OCI-LY7 (cell line): ENCODE measurements around the gene MSANTD1. TPM values are rescaled to one million over a fixed set of nuclear protein-coding genes. Genes with fewer than 3 reads are reported as not detected.

Experiments used
- BruUV-seq: library from RNA; stranded (reverse); fragments of 400-500 nt; replicated peaks from 2 replicates; lab custom pipeline; 2021; lab: Mats Ljungman, UMichigan
- CTCF ChIA-PET: fragments of 300-600 bp; sonication (Branson Sonifier 250); formaldehyde crosslinking; loops from one replicate; lab custom pipeline; 2022; ENCODE audit warnings: antibody characterized with exemption; ENCODE audit not compliant: unreplicated experiment; lab: Charles Lee
- POLR2A ChIA-PET: fragments of 300-600 bp; sonication (Branson Sonifier 250); formaldehyde crosslinking; loops from one replicate; lab custom pipeline; 2022; ENCODE audit warnings: antibody characterized with exemption; lab: Charles Lee
- DNase-seq: peaks from one replicate; pipeline ENCODE4 v3.0.0-alpha.2; 2015; ENCODE audit warnings: low spot score
- H2AFZ ChIP-seq: fragments of 200-600 bp; sonication (generic), shearing (Covaris generic); 2 replicates; pipeline ENCODE4 v1.6.1; 2014; ENCODE audit warnings: mild to moderate bottlenecking, antibody characterized with exemption, low read length, moderate library complexity
- H3K27ac ChIP-seq: fragments of 200-600 bp; sonication (generic); 2 replicates; pipeline ENCODE4 v1.5.1; 2014; ENCODE audit warnings: mixed run types, low read depth, mild to moderate bottlenecking, moderate library complexity, low read length, inconsistent platforms; ENCODE audit not compliant: poor library complexity, severe bottlenecking
- H3K36me3 ChIP-seq: fragments of 200-600 bp; sonication (generic); 2 replicates; pipeline ENCODE4 v1.6.1; 2014; ENCODE audit warnings: mild to moderate bottlenecking, antibody characterized with exemption, low read length, moderate library complexity, mixed read lengths; ENCODE audit not compliant: insufficient read depth
- H3K4me1 ChIP-seq: fragments of 200-600 bp; sonication (generic); 2 replicates; pipeline ENCODE4 v1.5.1; 2014; ENCODE audit warnings: mild to moderate bottlenecking, low read length; ENCODE audit not compliant: insufficient read depth, poor library complexity, severe bottlenecking
- H3K4me2 ChIP-seq: fragments of 200-600 bp; sonication (generic); 2 replicates; pipeline ENCODE4 v1.6.1; 2014; ENCODE audit warnings: mild to moderate bottlenecking, low read length
- H3K4me3 ChIP-seq: fragments of 200-600 bp; sonication (generic); 2 replicates; pipeline ENCODE4 v1.5.1; 2014; ENCODE audit warnings: mild to moderate bottlenecking, low read depth, low read length; ENCODE audit not compliant: poor library complexity, severe bottlenecking
- H3K79me2 ChIP-seq: fragments of 200-600 bp; sonication (generic); 2 replicates; pipeline ENCODE4 v1.6.1; 2016; ENCODE audit warnings: low read depth, mild to moderate bottlenecking, low read length, moderate library complexity, mixed read lengths; ENCODE audit not compliant: insufficient read depth
- H3K9me2 ChIP-seq: fragments of 200-600 bp; sonication (generic); 2 replicates; pipeline ENCODE4 v1.6.1; 2016; ENCODE audit warnings: mild to moderate bottlenecking, low read length, mixed read lengths; ENCODE audit not compliant: insufficient read depth
- H3K9me3 ChIP-seq: fragments of 200-600 bp; sonication (generic); 2 replicates; pipeline ENCODE4 v1.6.1; 2014; ENCODE audit warnings: mild to moderate bottlenecking, mixed run types, low read length, mixed read lengths
- H4K20me1 ChIP-seq: fragments of 200-600 bp; sonication (generic); 2 replicates; pipeline ENCODE4 v1.6.1; 2014; ENCODE audit warnings: mild to moderate bottlenecking, antibody characterized with exemption, low read length, moderate library complexity, mixed read lengths; ENCODE audit not compliant: insufficient read depth
- EZH2phosphoT487 ChIP-seq: fragments of 200-600 bp; sonication (generic); IDR thresholded peaks from 2 replicates; pipeline ENCODE4 v1.6.1; 2018; ENCODE audit warnings: low read depth, borderline replicate concordance, mild to moderate bottlenecking, mixed run types, antibody characterized with exemption, low read length, moderate library complexity, mixed read lengths
- intact Hi-C: fragments of 100-400 bp; cut with micrococcal nuclease; formaldehyde crosslinking; loops from one replicate; pipeline ENCODE4 v1.10.0; 2022; ENCODE audit not compliant: unreplicated experiment
- total RNA-seq, 2 experiments: library from RNA; depleted of rRNA in 1 of 2; stranded (reverse); fragments of >200 nt in 1 of 2; shearing (Covaris generic) in 1 of 2; gene quantifications; 2 replicates each; pipeline ENCODE4 v1.2.3, GENCODE V29; 2014 to 2022
- TF ChIP-seq, protein P1 (sequence below): fragments of 200-600 bp; sonication (generic); conservative IDR thresholded peaks from 2 replicates; pipeline ENCODE4 v1.5.1; 2014; ENCODE audit warnings: mild to moderate bottlenecking, antibody characterized with exemption, low read length, moderate library complexity, mixed read lengths

The MSANTD1 gene
- total RNA-seq, 2 experiments from 2014 or later, result 0.13 to 1.0 TPM

- no peak overlapping the region for H3K4me3 ChIP-seq
- H3K9me3 ChIP-seq, result no peaks in the 10 kb centered on the region; the same call in 1 of the 2 replicates
- no peaks in the 10 kb centered on the region for H3K79me2 ChIP-seq
- no peak overlapping the region for H3K4me2 ChIP-seq
- no peaks in the 10 kb centered on the region for H3K9me2 ChIP-seq
- no peaks in the 10 kb centered on the region for H3K4me1 ChIP-seq
- ChIA-PET CTCF (no interaction called here), POLR2A (no interaction called here)
- H3K27ac ChIP-seq, result no peak overlapping the region
- H4K20me1 ChIP-seq, result no peaks in the 10 kb centered on the region
- TF ChIP-seq EZH2phosphoT487, result no peak
- TF ChIP-seq, protein P1, sequence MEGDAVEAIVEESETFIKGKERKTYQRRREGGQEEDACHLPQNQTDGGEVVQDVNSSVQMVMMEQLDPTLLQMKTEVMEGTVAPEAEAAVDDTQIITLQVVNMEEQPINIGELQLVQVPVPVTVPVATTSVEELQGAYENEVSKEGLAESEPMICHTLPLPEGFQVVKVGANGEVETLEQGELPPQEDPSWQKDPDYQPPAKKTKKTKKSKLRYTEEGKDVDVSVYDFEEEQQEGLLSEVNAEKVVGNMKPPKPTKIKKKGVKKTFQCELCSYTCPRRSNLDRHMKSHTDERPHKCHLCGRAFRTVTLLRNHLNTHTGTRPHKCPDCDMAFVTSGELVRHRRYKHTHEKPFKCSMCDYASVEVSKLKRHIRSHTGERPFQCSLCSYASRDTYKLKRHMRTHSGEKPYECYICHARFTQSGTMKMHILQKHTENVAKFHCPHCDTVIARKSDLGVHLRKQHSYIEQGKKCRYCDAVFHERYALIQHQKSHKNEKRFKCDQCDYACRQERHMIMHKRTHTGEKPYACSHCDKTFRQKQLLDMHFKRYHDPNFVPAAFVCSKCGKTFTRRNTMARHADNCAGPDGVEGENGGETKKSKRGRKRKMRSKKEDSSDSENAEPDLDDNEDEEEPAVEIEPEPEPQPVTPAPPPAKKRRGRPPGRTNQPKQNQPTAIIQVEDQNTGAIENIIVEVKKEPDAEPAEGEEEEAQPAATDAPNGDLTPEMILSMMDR, result no peak
- no peak for DNase-seq
- intact Hi-C loops, result no loop called here
- H2AFZ ChIP-seq, result no peak overlapping the region
- no peaks in the 10 kb centered on the region for H3K36me3 ChIP-seq
- BruUV-seq, result no TSS peak
Observed at GRCh38 chr4:3280466-3280865, 31.5 kb downstream of the MSANTD1 start.

DNA sequence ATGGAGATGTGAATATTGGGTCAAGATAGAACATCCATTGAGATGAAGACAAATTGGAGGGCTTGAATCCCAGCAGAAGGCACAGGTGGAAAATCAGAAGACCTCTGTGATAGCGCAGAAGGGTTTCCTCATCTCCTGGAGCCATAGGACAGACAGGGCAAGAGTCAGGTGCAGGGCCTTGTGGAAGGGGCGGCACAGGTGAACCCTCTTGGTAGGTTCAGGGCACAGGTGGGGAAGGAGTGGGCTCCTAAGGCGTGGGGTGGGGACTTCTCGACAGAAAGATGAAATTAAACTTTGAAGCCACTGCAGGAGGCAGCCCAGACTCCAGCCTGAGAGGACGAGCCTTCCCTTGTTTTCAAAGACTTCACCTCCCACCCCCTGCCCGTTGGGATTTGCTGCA is 34.5 kb downstream of the MSANTD1 start:
- BruUV-seq, result no TSS peak
- Histone ChIP-seq H3K9me3 (no peaks in the 10 kb centered on the region; the same call in 1 of the 2 replicates), H3K4me2 (no peak overlapping the region), H3K27ac (no peak overlapping the region), H3K79me2 (no peaks in the 10 kb centered on the region), H3K4me1 (peaks cover 10% of the 10 kb centered on the region), H2AFZ (no peak overlapping the region), H4K20me1 (no peaks in the 10 kb centered on the region), H3K4me3 (no peak overlapping the region), H3K9me2 (no peaks in the 10 kb centered on the region), H3K36me3 (no peaks in the 10 kb centered on the region)
- no peak for DNase-seq
- ChIA-PET POLR2A (no interaction called here), CTCF (interaction anchor here (0.5 kb wide), 1 partner anchor 97 kb away, joined by 5 read pairs; no protein-coding TSS in a partner anchor)
- intact Hi-C loops, result no loop called here
- no peak for TF ChIP-seq EZH2phosphoT487
- TF ChIP-seq, protein P1, result no peak

- Histone ChIP-seq H3K9me2 (no peaks in the 10 kb centered on the region), H3K4me3 (no peak overlapping the region), H2AFZ (no peak overlapping the region), H3K9me3 (no peaks in the 10 kb centered on the region; the same call in 1 of the 2 replicates), H3K36me3 (no peaks in the 10 kb centered on the region), H3K27ac (no peak overlapping the region), H4K20me1 (no peaks in the 10 kb centered on the region), H3K4me2 (no peak overlapping the region), H3K79me2 (no peaks in the 10 kb centered on the region), H3K4me1 (peaks cover 10% of the 10 kb centered on the region)
- no TSS peak for BruUV-seq
- ChIA-PET POLR2A (no interaction called here), CTCF (no interaction called here)
- intact Hi-C loops, result no loop called here
- TF ChIP-seq, protein P1, result no peak
- TF ChIP-seq EZH2phosphoT487, result no peak
- no peak for DNase-seq
Observed at GRCh38 chr4:3283916-3284315, 35.0 kb downstream of the MSANTD1 start.
